ENCODE results near the gene VILL.

DNA sequence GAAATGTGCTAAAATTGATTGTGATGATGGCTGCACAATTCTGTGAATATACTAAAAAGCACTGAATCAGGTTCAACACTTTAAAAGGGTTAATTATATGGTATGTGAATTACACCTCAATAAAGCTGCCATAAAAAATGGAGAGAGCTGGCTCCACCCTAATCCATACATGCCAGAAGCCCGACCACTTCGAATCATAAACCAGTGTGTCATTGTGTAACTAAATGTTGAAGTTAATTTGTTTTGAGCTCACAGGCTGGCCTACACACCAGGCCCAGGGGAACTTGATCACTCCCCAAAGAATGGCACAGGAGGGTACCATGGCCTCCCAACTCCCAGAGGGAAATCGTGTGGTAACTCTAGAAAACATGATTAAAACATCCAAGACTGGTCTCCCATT lies 24.9 kb downstream of the VILL start:
- TF ChIP-seq POLR2A (IDR thresholded peaks at IDR 0.05) (no peak), CTCF (IDR thresholded peaks at IDR 0.05) (no peak)

Measured in body of pancreas (tissue), 4 donors.